Fibroblast of lung (primary cell): Measurements from ENCODE around the gene ANKS1B. TPM values are rescaled to one million over a fixed set of nuclear protein-coding genes. Genes with fewer than 3 reads are reported as not detected.

Source experiments
- DNase-seq, 2 donors: peaks; one replicate each; pipeline versions ENCODE4 v3.0.0 to v3.0.0-alpha.2; 2010; ENCODE audit warnings: low read depth in 2 of 2
- H2AFZ ChIP-seq: 2 replicates; pipeline ENCODE4 v1.5.1; 2012; ENCODE audit warnings: low read length, control low read depth, inconsistent platforms
- H3K27ac ChIP-seq: 2 replicates; pipeline ENCODE4 v1.5.1; 2011; ENCODE audit warnings: low read length, control low read depth; ENCODE audit not compliant: insufficient read depth
- H3K27me3 ChIP-seq: 2 replicates; pipeline ENCODE4 v1.5.1; 2011; ENCODE audit warnings: mild to moderate bottlenecking, low read length; ENCODE audit not compliant: control insufficient read depth, insufficient read depth
- H3K36me3 ChIP-seq: 2 replicates; pipeline ENCODE4 v1.5.1; 2011; ENCODE audit warnings: low read length; ENCODE audit not compliant: control insufficient read depth, insufficient read depth
- H3K4me1 ChIP-seq: 2 replicates; pipeline ENCODE4 v1.5.1; 2011; ENCODE audit warnings: low read length; ENCODE audit not compliant: control insufficient read depth, insufficient read depth; ENCODE audit errors: extremely low read depth
- H3K4me2 ChIP-seq: 2 replicates; pipeline ENCODE4 v1.5.1; 2011; ENCODE audit warnings: low read length, control low read depth; ENCODE audit not compliant: insufficient read depth; ENCODE audit errors: extremely low read depth
- H3K4me3 ChIP-seq, 4 experiments: fragments of 200-600 bp in 1 of 4; sonication (generic) in 1 of 4; replicated peaks in 1 of 4; 2 replicates each; pipeline ENCODE4 v1.5.1; 2011 to 2016; ENCODE audit warnings: low read length in 4 of 4, low read depth in 3 of 4, mild to moderate bottlenecking in 3 of 4, control low read depth in 2 of 4, inconsistent platforms in 1 of 4, mixed read lengths in 1 of 4; ENCODE audit not compliant: insufficient read depth in 1 of 4; ENCODE audit errors: control extremely low read depth in 1 of 4
- H3K79me2 ChIP-seq: 2 replicates; pipeline ENCODE4 v1.5.1; 2012; ENCODE audit warnings: mild to moderate bottlenecking, low read length, inconsistent platforms; ENCODE audit not compliant: control insufficient read depth, insufficient read depth
- H3K9ac ChIP-seq: 2 replicates; pipeline ENCODE4 v1.5.1; 2011; ENCODE audit warnings: mild to moderate bottlenecking, low read length, control low read depth; ENCODE audit not compliant: insufficient read depth
- H3K9me3 ChIP-seq: 2 replicates; pipeline ENCODE4 v1.5.1; 2012; ENCODE audit warnings: low read depth, low read length; ENCODE audit not compliant: control insufficient read depth, insufficient read depth
- H4K20me1 ChIP-seq: 2 replicates; pipeline ENCODE4 v1.5.1; 2011; ENCODE audit warnings: low read length; ENCODE audit not compliant: control insufficient read depth, insufficient read depth; ENCODE audit errors: extremely low read depth
- EZH2 ChIP-seq: IDR thresholded peaks from 2 replicates; pipeline ENCODE4 v1.5.1; 2012; ENCODE audit warnings: low read length, control low read depth, mild to moderate bottlenecking; ENCODE audit errors: missing control alignments
- polyA plus RNA-seq, 2 donors: library from polyadenylated mRNA; depleted of rRNA in 1 of 2; stranded (reverse) in 1 of 2; unstranded in 1 of 2; fragments of >200 nt; gene quantifications; 2 replicates each; pipeline ENCODE4 v1.2.1, GENCODE V29; 2011 to 2012; ENCODE audit warnings: missing spikeins in 1 of 2
- total RNA-seq: library from RNA; depleted of rRNA; stranded (reverse); fragments of >200 nt; gene quantifications from 2 replicates; pipeline ENCODE4 v1.2.1, GENCODE V29; 2014
- TF ChIP-seq, protein P1 (sequence below), 2 donors: IDR thresholded peaks in 1 of 2; conservative IDR thresholded peaks in 1 of 2; 1 replicate in 1 of 2; 2 replicates in 1 of 2; pipeline ENCODE4 v1.5.1; 2011 to 2012; ENCODE audit warnings: low read length in 2 of 2, control low read depth in 1 of 2, inconsistent platforms in 1 of 2, low read depth in 1 of 2, mild to moderate bottlenecking in 1 of 2

The ANKS1B gene
- total and polyA plus RNA-seq, 2 donors (not counting 1 experiment from before 2014, with no cell fraction given) = 0.11 to 0.83 TPM

GRCh38 chr12:99745895-99746294 is 238.8 kb downstream of the ANKS1B start:
- Histone ChIP-seq H3K9me3 (no peaks in the 10 kb centered on the region), H3K27me3 (no peaks in the 10 kb centered on the region), H3K4me3 (no peak overlapping the region), H3K4me2 (no peak overlapping the region), H4K20me1 (no peaks in the 10 kb centered on the region), H3K4me1 (no peaks in the 10 kb centered on the region), H3K79me2 (no peaks in the 10 kb centered on the region), H3K9ac (no peak overlapping the region), H2AFZ (no peak overlapping the region), H3K36me3 (no peaks in the 10 kb centered on the region), H3K27ac (no peak overlapping the region)
- DNase-seq = no peak
- TF ChIP-seq, protein P1, sequence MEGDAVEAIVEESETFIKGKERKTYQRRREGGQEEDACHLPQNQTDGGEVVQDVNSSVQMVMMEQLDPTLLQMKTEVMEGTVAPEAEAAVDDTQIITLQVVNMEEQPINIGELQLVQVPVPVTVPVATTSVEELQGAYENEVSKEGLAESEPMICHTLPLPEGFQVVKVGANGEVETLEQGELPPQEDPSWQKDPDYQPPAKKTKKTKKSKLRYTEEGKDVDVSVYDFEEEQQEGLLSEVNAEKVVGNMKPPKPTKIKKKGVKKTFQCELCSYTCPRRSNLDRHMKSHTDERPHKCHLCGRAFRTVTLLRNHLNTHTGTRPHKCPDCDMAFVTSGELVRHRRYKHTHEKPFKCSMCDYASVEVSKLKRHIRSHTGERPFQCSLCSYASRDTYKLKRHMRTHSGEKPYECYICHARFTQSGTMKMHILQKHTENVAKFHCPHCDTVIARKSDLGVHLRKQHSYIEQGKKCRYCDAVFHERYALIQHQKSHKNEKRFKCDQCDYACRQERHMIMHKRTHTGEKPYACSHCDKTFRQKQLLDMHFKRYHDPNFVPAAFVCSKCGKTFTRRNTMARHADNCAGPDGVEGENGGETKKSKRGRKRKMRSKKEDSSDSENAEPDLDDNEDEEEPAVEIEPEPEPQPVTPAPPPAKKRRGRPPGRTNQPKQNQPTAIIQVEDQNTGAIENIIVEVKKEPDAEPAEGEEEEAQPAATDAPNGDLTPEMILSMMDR (conservative IDR thresholded peaks at IDR 0.05 in 1 of 2, IDR thresholded peaks at IDR 0.05 in 1 of 2; ENCODE audit: low read depth in 1 of 2, low read length in 2 of 2) = no peak
- TF ChIP-seq EZH2 = no peak

DNA sequence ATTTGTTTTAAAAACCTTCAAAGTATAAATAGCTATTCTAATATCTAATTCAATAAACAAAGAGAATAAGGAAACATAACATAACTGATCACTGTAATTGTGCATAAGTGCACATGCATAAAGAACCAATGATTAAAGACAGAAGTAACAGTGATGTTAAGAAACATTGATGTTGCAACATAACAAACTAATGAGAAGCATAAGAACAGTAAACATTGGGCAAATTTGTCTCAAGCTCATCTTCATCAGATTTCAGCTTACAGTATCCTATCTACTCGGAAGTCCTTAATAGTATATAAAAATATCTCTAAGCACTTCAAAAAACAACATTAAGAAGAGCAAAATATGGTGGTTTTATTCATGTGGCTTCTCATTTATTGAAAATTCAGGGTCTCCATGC is 239.6 kb downstream of the ANKS1B start:
- Histone ChIP-seq H3K27me3 (no peaks in the 10 kb centered on the region), H2AFZ (no peak overlapping the region), H3K27ac (no peak overlapping the region), H3K79me2 (no peaks in the 10 kb centered on the region), H3K36me3 (no peaks in the 10 kb centered on the region), H4K20me1 (no peaks in the 10 kb centered on the region), H3K4me1 (no peaks in the 10 kb centered on the region), H3K9ac (no peak overlapping the region), H3K9me3 (no peaks in the 10 kb centered on the region), H3K4me3 (no peak overlapping the region), H3K4me2 (no peak overlapping the region)
- TF ChIP-seq EZH2 = no peak
- TF ChIP-seq, protein P1 (conservative IDR thresholded peaks at IDR 0.05 in 1 of 2, IDR thresholded peaks at IDR 0.05 in 1 of 2; ENCODE audit: low read depth in 1 of 2, low read length in 2 of 2) = no peak
- DNase-seq = no peak

DNA sequence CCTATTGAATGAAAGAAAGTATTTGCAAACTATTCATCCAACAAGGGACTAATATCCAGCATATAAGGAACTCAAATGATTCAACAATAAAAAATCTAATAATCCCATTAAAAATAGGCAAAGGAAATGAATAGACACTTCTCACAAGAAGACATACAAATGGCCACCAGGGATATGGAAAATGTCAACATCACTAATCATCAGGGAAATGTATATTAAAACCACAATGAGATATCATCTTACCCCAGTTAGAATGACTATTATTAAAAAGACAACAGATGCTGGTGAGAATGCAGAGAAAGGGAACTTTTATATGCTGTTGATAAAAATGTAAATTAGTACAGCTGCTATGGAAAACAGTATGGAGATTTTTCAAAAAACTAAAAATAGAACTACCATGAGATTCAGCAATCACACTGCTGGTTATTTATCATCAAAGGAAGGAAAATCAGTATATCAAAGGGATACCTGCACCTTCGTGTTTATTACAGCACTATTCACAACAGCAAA is 247.9 kb downstream of the ANKS1B start:
- TF ChIP-seq, protein P1 (conservative IDR thresholded peaks at IDR 0.05 in 1 of 2, IDR thresholded peaks at IDR 0.05 in 1 of 2; ENCODE audit: low read depth in 1 of 2, low read length in 2 of 2) = no peak
- no peak for TF ChIP-seq EZH2
- no peak overlapping the region for H3K4me3 ChIP-seq
- no peaks in the 10 kb centered on the region for H4K20me1 ChIP-seq
- H3K4me2 ChIP-seq = no peak overlapping the region
- H2AFZ ChIP-seq = no peak overlapping the region
- no peaks in the 10 kb centered on the region for H3K27me3 ChIP-seq
- no peak for DNase-seq
- H3K27ac ChIP-seq = no peak overlapping the region
- H3K36me3 ChIP-seq = no peaks in the 10 kb centered on the region
- H3K9me3 ChIP-seq = no peaks in the 10 kb centered on the region
- no peak overlapping the region for H3K9ac ChIP-seq
- H3K79me2 ChIP-seq = no peaks in the 10 kb centered on the region
- H3K4me1 ChIP-seq = no peaks in the 10 kb centered on the region
